GM12801 (cell line): ENCODE data around the gene HIVEP3.

Experiments
- CTCF ChIP-seq: IDR thresholded peaks from one replicate; pipeline ENCODE4 v1.5.1; 2011; ENCODE audit warnings: control low read depth; ENCODE audit not compliant: insufficient read length; ENCODE audit errors: extremely low read depth

HIVEP3 gene

GRCh38 chr1:41586230-41586629, 332.5 kb downstream of the HIVEP3 start:
- no peak for TF ChIP-seq CTCF

- TF ChIP-seq CTCF, result no peak
Observed at GRCh38 chr1:41583658-41584547, 334.8 kb downstream of the HIVEP3 start.

GRCh38 chr1:41582851-41583657, 335.7 kb downstream of the HIVEP3 start:
- no peak for TF ChIP-seq CTCF

- TF ChIP-seq CTCF, result no peak
Observed at GRCh38 chr1:41582351-41582750, 336.4 kb downstream of the HIVEP3 start.

- TF ChIP-seq CTCF, result no peak
Observed at GRCh38 chr1:41582004-41582325, 336.8 kb downstream of the HIVEP3 start.

- TF ChIP-seq CTCF, result no peak
Observed at GRCh38 chr1:41581216-41582003, 337.3 kb downstream of the HIVEP3 start.
